Fibroblast of the aortic adventitia (primary cell): Measurements from ENCODE around the gene MRPL36. TPM values are rescaled to one million over a fixed set of nuclear protein-coding genes. Genes with fewer than 3 reads are reported as not detected.

Source experiments
- total RNA-seq: library from RNA; depleted of rRNA; stranded (reverse); fragments of >200 nt; gene quantifications from 2 replicates; pipeline ENCODE4 v1.2.3, GENCODE V29; 2012; ENCODE audit warnings: low replicate concordance

The MRPL36 gene
- total RNA-seq, 1 donor, result 47.9 TPM

Other genes with a start within 250 kb of the MRPL36 start
- 30.9 and 39.0 TPM in 2 replicates for gene NDUFS6, start 1.6 kb upstream of the MRPL36 start, total RNA-seq
- not detected in 2 replicates for gene IRX4, start 83.1 kb upstream of the MRPL36 start, total RNA-seq